ENCODE measurements around the gene MYH15. TPM values are rescaled to one million over a fixed set of nuclear protein-coding genes. Genes with fewer than 3 reads are reported as not detected.

Gene MYH15
- total RNA-seq, 1 donor from 2014 or later, result 0.75 TPM

- no peak for TF ChIP-seq CTCF (conservative IDR thresholded peaks at IDR 0.05; ENCODE audit: low read depth, low read length)
- DNase-seq (ENCODE audit: low read depth), result no peak
- H3K4me3 ChIP-seq (ENCODE audit: low read depth, low read length), result no peak overlapping the region
These were observed 73.0 kb downstream of the MYH15 start for GRCh38 chr3:108437439-108437838.

DNA sequence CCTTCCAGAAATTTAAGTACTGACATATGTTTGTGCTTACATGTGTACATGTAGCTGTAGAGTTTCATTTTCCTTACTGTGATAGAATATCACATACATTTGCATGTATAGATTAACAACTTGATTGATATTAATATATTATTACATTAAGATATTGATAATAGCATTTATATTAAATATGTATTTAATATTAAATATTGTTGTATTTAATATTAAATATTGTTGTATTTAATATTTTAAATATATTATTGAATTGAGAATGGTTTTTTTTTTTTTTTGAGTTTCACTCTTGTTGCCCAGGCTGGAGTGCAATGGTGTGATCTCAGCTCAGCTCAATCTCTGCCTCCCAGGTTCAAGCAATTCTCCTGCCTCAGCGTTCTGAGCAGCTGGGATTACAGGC is 76.5 kb downstream of the MYH15 start:
- DNase-seq (ENCODE audit: low read depth), result no peak
- no peak for TF ChIP-seq CTCF (conservative IDR thresholded peaks at IDR 0.05; ENCODE audit: low read depth, low read length)
- no peak overlapping the region for H3K4me3 ChIP-seq (ENCODE audit: low read depth, low read length)

DNA sequence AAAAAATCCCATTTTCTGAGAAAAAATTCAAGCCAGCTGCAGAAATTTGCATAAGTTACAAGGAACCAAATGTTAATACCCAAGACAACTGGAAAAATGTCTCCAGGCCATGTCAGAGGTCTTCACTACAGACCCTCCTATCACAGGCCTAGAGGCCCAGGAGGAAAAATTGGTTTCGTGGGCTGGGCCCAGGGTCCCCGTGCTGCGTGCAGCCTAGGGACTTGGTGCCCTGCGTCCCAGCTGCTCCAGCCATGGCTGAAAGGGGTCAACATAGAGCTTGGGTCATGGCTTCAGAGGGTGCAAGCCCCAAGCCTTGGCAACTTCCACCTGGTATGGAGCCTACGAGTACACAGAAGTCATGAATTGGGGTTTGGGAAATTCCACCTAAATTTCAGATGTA is 78.0 kb downstream of the MYH15 start:
- H3K4me3 ChIP-seq (ENCODE audit: low read depth, low read length), result no peak overlapping the region
- TF ChIP-seq CTCF (conservative IDR thresholded peaks at IDR 0.05; ENCODE audit: low read depth, low read length), result no peak
- no peak for DNase-seq (ENCODE audit: low read depth)

DNA sequence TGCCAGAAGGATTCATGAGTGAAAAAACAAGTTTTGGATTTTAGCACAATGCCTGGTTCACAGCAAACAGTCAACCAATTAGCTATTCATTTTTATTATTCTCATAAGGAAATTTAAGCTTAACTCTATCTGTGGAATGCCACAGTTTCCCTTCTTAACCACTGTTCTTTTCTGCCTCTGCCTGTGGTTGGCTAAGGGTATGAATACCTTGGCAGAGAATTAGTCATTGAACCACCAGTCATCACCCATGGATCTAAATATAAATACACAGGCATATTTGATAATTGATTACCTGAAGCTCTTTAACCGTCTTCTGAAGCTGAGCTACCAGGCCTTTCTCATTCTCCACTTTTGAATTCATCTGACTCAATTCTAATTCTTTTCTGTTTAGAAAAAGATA is 79.9 kb downstream of the MYH15 start:
- no peak for DNase-seq (ENCODE audit: low read depth)
- no peak for TF ChIP-seq CTCF (conservative IDR thresholded peaks at IDR 0.05; ENCODE audit: low read depth, low read length)

GRCh38 chr3:108428586-108428985 is 81.8 kb downstream of the MYH15 start:
- DNase-seq (ENCODE audit: low read depth), result no peak
- TF ChIP-seq CTCF (conservative IDR thresholded peaks at IDR 0.05; ENCODE audit: low read depth, low read length), result no peak
- H3K4me3 ChIP-seq (ENCODE audit: low read depth, low read length), result no peak overlapping the region

More for the DNA sequence above, 79.9 kb downstream of the MYH15 start:
- no peak overlapping the region for H3K4me3 ChIP-seq (ENCODE audit: low read depth, low read length)

DNA sequence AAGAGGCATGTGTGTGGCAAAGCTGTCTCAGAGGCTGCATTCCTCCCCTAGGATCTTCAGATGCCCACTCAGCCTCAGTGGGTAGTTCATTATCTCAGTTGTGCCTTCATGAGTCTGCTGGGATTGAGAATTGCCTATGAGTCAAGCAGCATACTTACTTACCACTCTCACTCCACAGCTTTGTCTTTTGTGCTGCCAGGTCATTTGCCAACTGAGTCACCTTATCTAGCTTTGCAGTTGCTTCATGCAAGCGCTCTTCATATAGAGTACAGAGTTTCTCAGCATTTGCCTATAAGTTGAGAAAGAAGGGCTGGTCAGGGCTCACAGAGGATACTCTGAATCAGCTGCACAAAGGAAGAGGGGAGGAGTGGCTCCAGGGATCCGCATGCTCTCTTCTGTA is 89.5 kb downstream of the MYH15 start:
- DNase-seq (ENCODE audit: low read depth), result peak; percentile 38
- TF ChIP-seq CTCF (conservative IDR thresholded peaks at IDR 0.05; ENCODE audit: low read depth, low read length), result no peak
- H3K4me3 ChIP-seq (ENCODE audit: low read depth, low read length), result no peak overlapping the region

DNA sequence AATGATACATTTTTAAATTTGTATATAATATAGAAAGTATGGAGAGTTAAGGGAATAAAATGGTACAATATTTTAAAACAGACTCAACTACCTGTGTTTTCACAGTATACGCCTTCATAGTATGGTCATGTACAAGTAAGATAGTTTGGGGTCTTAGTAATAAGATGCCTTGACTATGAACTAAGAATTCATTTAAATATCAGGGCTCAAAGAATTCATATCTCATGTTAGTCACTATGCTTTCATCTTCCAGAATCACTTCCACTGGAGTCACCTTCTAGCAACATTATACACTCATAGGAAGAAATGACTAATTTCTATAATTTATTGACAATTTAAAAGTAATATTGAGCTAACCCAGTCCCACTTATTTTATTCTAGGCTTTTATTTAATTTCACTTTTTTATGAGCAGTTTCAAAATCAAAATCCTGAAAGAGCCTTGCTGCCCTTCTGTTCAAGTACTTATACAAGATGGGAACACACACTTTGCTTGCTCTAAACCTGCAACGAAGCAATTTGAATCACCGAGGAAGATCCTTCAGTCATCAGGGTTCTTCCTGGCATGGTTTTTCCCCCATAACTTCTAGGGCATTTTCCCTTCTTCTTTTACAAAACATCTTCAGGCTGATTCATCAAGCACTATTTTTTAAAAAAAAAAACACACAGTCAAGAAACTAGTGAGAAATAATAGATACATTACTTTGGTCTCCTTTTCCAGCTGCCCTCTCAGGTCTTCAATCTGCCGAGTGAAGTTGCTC is 94.1 kb downstream of the MYH15 start:
- DNase-seq (ENCODE audit: low read depth), result no peak
- no peak for TF ChIP-seq CTCF (conservative IDR thresholded peaks at IDR 0.05; ENCODE audit: low read depth, low read length)
- H3K4me3 ChIP-seq (ENCODE audit: low read depth, low read length), result no peak overlapping the region
